Adrenal gland (tissue), 5 donors: ENCODE data around the gene MICOS13.

Experiments
- POLR2A ChIP-seq, 2 donors: fragments of 450-650 bp; IDR thresholded peaks; one replicate each; pipeline ENCODE4 v1.6.1; 2017; ENCODE audit warnings: antibody characterized with exemption in 2 of 2, mild to moderate bottlenecking in 2 of 2, moderate library complexity in 1 of 2
- TF ChIP-seq, protein P1 (sequence below), 6 experiments: fragments of 450-650 bp in 4 of 6; fragments of 200-600 bp in 2 of 6; sonication (generic) in 1 of 6; IDR thresholded peaks; 1 replicate in 5 of 6; 2 replicates in 1 of 6; pipeline versions ENCODE4 v1.5.1 to v1.8.0; 2016 to 2021; ENCODE audit warnings: antibody characterized with exemption in 6 of 6, mild to moderate bottlenecking in 2 of 6, moderate library complexity in 1 of 6
- donor health status: DM: no; HTN: no; CAD: no.

DNA sequence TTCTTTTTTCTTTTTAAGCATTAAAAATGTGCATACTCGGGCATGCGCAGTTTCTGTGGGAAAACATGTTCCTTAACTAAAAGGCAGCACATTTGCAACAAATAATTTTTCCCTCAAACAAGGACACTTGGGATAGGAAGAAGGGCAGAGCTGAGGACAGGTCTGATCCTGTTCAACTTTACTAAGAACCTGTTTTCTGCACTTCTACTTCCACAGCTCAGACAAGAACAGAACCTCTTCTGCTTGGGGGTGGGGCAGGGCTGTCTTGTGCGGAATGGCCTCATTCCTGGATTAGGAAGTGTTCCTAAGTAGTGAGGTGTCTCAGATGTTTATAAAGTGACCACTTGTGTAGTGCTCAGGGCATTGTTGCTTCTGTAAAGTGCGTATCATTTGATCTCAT, 39.1 kb downstream of the MICOS13 start:
- TF ChIP-seq, protein P1, sequence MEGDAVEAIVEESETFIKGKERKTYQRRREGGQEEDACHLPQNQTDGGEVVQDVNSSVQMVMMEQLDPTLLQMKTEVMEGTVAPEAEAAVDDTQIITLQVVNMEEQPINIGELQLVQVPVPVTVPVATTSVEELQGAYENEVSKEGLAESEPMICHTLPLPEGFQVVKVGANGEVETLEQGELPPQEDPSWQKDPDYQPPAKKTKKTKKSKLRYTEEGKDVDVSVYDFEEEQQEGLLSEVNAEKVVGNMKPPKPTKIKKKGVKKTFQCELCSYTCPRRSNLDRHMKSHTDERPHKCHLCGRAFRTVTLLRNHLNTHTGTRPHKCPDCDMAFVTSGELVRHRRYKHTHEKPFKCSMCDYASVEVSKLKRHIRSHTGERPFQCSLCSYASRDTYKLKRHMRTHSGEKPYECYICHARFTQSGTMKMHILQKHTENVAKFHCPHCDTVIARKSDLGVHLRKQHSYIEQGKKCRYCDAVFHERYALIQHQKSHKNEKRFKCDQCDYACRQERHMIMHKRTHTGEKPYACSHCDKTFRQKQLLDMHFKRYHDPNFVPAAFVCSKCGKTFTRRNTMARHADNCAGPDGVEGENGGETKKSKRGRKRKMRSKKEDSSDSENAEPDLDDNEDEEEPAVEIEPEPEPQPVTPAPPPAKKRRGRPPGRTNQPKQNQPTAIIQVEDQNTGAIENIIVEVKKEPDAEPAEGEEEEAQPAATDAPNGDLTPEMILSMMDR (IDR thresholded peaks at IDR 0.05) = no peak
- TF ChIP-seq POLR2A (IDR thresholded peaks at IDR 0.05) = no peak
